B cell (primary cell): ENCODE measurements around the gene ZNF469. TPM values are rescaled to one million over a fixed set of nuclear protein-coding genes. Genes with fewer than 3 reads are reported as not detected.

ENCODE experiments used
- ATAC-seq: fragments of 200-7000 bp; cut with Tn5 transposase; one replicate; pipeline ENCODE4 v1.10.0; 2021; ENCODE audit warnings: low read depth, mild to moderate bottlenecking, moderate number of reproducible peaks, moderate library complexity
- CTCF ChIA-PET: fragments of 350-600 bp; sonication (Branson Sonifier 250); formaldehyde crosslinking; loops from one replicate; lab custom pipeline; 2021; ENCODE audit warnings: antibody characterized with exemption, inconsistent platforms; lab: Charles Lee
- POLR2A ChIA-PET: fragments of 350-600 bp; sonication (Branson Sonifier 250); formaldehyde crosslinking; loops from one replicate; lab custom pipeline; 2021; ENCODE audit warnings: antibody characterized with exemption; lab: Charles Lee
- DNase-seq: peaks from one replicate; pipeline ENCODE4 v3.0.0; 2013
- H2AFZ ChIP-seq: 2 replicates; pipeline ENCODE4 v1.6.1; 2012; ENCODE audit warnings: mild to moderate bottlenecking, low read depth, low read length; ENCODE audit not compliant: insufficient read depth, poor library complexity, severe bottlenecking
- H3K27ac ChIP-seq, 2 donors: 1 replicate in 1 of 2; 2 replicates in 1 of 2; pipeline ENCODE4 v1.5.1; 2012 to 2013; ENCODE audit warnings: low read length in 2 of 2, mild to moderate bottlenecking in 2 of 2, moderate library complexity in 1 of 2
- H3K27me3 ChIP-seq, 4 experiments: fragments of 200-600 bp in 1 of 4; sonication (generic) in 1 of 4; replicated peaks in 1 of 4; 1 replicate in 2 of 4; 2 replicates in 2 of 4; pipeline versions ENCODE4 v1.6.1 to v1.7.0; 2013 to 2016; ENCODE audit warnings: low read length in 3 of 4, mild to moderate bottlenecking in 2 of 4, mixed read lengths in 1 of 4, moderate library complexity in 1 of 4; ENCODE audit not compliant: insufficient read depth in 4 of 4, control insufficient read depth in 3 of 4; ENCODE audit errors: control extremely low read depth in 1 of 4
- H3K36me3 ChIP-seq, 2 experiments: replicated peaks in 1 of 2; 1 replicate in 1 of 2; 2 replicates in 1 of 2; pipeline versions ENCODE4 v1.6.1 to v1.7.1; 2013; ENCODE audit warnings: low read length in 1 of 2; ENCODE audit not compliant: insufficient read depth in 2 of 2, control insufficient read depth in 1 of 2; ENCODE audit errors: control extremely low read depth in 1 of 2, extremely low read depth in 1 of 2
- H3K4me1 ChIP-seq, 2 donors: fragments of 200-600 bp in 1 of 2; sonication (generic) in 1 of 2; 1 replicate in 1 of 2; 2 replicates in 1 of 2; pipeline versions ENCODE4 v1.5.1 to v1.6.1; 2013 to 2017; ENCODE audit warnings: low read length in 2 of 2; ENCODE audit not compliant: control insufficient read depth in 2 of 2, insufficient read depth in 2 of 2
- H3K4me2 ChIP-seq: replicated peaks from 2 replicates; pipeline ENCODE3; 2012; ENCODE audit warnings: mild to moderate bottlenecking, low read depth, low read length; ENCODE audit not compliant: poor library complexity, severe bottlenecking
- H3K4me3 ChIP-seq, 5 experiments: fragments of 200-600 bp in 1 of 5; sonication (generic) in 1 of 5; 1 replicate in 3 of 5; 2 replicates in 2 of 5; pipeline versions ENCODE4 v1.5.1 to v1.7.0; 2011 to 2016; ENCODE audit warnings: low read length in 4 of 5, mild to moderate bottlenecking in 4 of 5, low read depth in 2 of 5, control low read depth in 1 of 5, moderate library complexity in 1 of 5; ENCODE audit not compliant: insufficient read depth in 1 of 5; ENCODE audit errors: control extremely low read depth in 1 of 5, extremely low read depth in 1 of 5
- H3K79me2 ChIP-seq: fragments of 200-600 bp; sonication (generic); one replicate; pipeline ENCODE4 v1.6.0; 2016; ENCODE audit warnings: low read length; ENCODE audit not compliant: control insufficient read depth, insufficient read depth
- H3K9ac ChIP-seq: fragments of 200-600 bp; sonication (generic); 2 replicates; pipeline ENCODE4 v1.6.1; 2017; ENCODE audit warnings: mild to moderate bottlenecking, low read length, moderate library complexity
- H3K9me3 ChIP-seq, 3 donors: one replicate each; pipeline versions ENCODE4 v1.6.1 to v1.7.1; 2013; ENCODE audit warnings: low read length in 2 of 3; ENCODE audit not compliant: control insufficient read depth in 2 of 3, insufficient read depth in 1 of 3; ENCODE audit errors: control extremely low read depth in 1 of 3
- H4K20me1 ChIP-seq: 2 replicates; pipeline ENCODE4 v1.6.0; 2012; ENCODE audit warnings: mild to moderate bottlenecking, low read length; ENCODE audit not compliant: insufficient read depth, control insufficient read depth, poor library complexity, severe bottlenecking
- H3K27ac Mint-ChIP-seq: one replicate; pipeline ENCODE4 v1.8.0; 2021; ENCODE audit warnings: mixed read lengths
- H3K27me3 Mint-ChIP-seq: one replicate; pipeline ENCODE4 v1.8.0; 2021; ENCODE audit warnings: mixed read lengths
- H3K4me1 Mint-ChIP-seq: one replicate; pipeline ENCODE4 v1.8.0; 2021; ENCODE audit warnings: mixed read lengths
- H3K4me3 Mint-ChIP-seq: one replicate; pipeline ENCODE4 v1.8.0; 2021; ENCODE audit warnings: mixed read lengths
- H3K9me3 Mint-ChIP-seq: one replicate; pipeline ENCODE4 v1.8.0; 2022; ENCODE audit warnings: mixed read lengths; ENCODE audit not compliant: insufficient read depth
- CTCF ChIP-seq: fragments of 200-600 bp; IDR thresholded peaks from one replicate; pipeline ENCODE4 v1.8.0; 2022; ENCODE audit warnings: antibody characterized with exemption, mild to moderate bottlenecking
- EZH2 ChIP-seq: IDR thresholded peaks from 2 replicates; pipeline ENCODE4 v1.6.1; 2012; ENCODE audit warnings: borderline replicate concordance, low read depth, mild to moderate bottlenecking, moderate library complexity, low read length; ENCODE audit not compliant: insufficient read depth, poor library complexity, severe bottlenecking
- WGBS: methylation state at CpG from one replicate; pipeline ENCODE4 v1.1.5; 2013; ENCODE audit warnings: missing lambda C conversion rate; ENCODE audit not compliant: insufficient coverage; 5-methylcytosine and 5-hydroxymethylcytosine counted together
- intact Hi-C: fragments of 100-400 bp; cut with micrococcal nuclease; formaldehyde crosslinking; loops from one replicate; pipeline ENCODE4 v1.10.0; 2022
- polyA plus RNA-seq: library from polyadenylated mRNA; depleted of rRNA; stranded (reverse); fragments of >200 nt; gene quantifications from 2 replicates; pipeline ENCODE4 v1.2.3, GENCODE V29; 2012
- total RNA-seq, 2 donors: library from RNA; stranded (reverse); fragments of 120-200 nt in 1 of 2; gene quantifications; 1 replicate in 1 of 2; 2 replicates in 1 of 2; pipeline versions ENCODE4 v1.2.3 to v1.2.4, GENCODE V29; 2013 to 2022

Gene ZNF469
- total and polyA plus RNA-seq, 2 donors (not counting 1 experiment from before 2014, with no cell fraction given): 0.25 to 5.9 TPM

GRCh38 chr16:88407807-88408206, 25.0 kb downstream of the ZNF469 start:
- TF ChIP-seq CTCF: no peak
- Mint-ChIP-seq H3K9me3 (no peaks in the 10 kb centered on the region), H3K4me3 (no peak overlapping the region), H3K27me3 (peaks cover 4% of the 10 kb centered on the region), H3K4me1 (peaks cover 4% of the 10 kb centered on the region), H3K27ac (no peak overlapping the region)
- H3K79me2 ChIP-seq: no peaks in the 10 kb centered on the region
- POLR2A ChIA-PET: no interaction called here
- no peak overlapping the region for H3K4me2 ChIP-seq
- peaks cover 0 to 2% (median 0%) of the 10 kb centered on the region in 4 experiments for H3K27me3 ChIP-seq
- ATAC-seq (no peak), DNase-seq (no peak)
- H2AFZ ChIP-seq: no peak overlapping the region
- no peaks in the 10 kb centered on the region for H4K20me1 ChIP-seq
- CTCF ChIA-PET: no interaction called here
- H3K36me3 ChIP-seq: no peaks in the 10 kb centered on the region
- H3K4me3 ChIP-seq: no peak overlapping the region
- 7% methylated on average over 4 of the region's 5 CpGs for WGBS
- H3K4me1 ChIP-seq: no peaks in the 10 kb centered on the region
- intact Hi-C loops: no loop called here
- H3K9me3 ChIP-seq: no peaks in the 10 kb centered on the region
- H3K27ac ChIP-seq: no peak overlapping the region
- H3K9ac ChIP-seq: no peak overlapping the region

GRCh38 chr16:88408561-88409142, 25.9 kb downstream of the ZNF469 start:
- peaks cover 4% of the 10 kb centered on the region for H3K4me1 Mint-ChIP-seq
- H3K27ac ChIP-seq: no peak overlapping the region
- no peaks in the 10 kb centered on the region for H3K9me3 ChIP-seq
- no peak overlapping the region for H3K4me3 Mint-ChIP-seq
- no peaks in the 10 kb centered on the region for H3K79me2 ChIP-seq
- DNase-seq: no peak
- WGBS: 92% methylated on average over 10 of the region's 15 CpGs
- H3K9me3 Mint-ChIP-seq: no peaks in the 10 kb centered on the region
- no peak overlapping the region for H3K4me2 ChIP-seq
- ChIA-PET POLR2A (no interaction called here), CTCF (no interaction called here)
- H3K27me3 ChIP-seq: peaks cover 0 to 2% (median 0%) of the 10 kb centered on the region in 4 experiments
- H3K27me3 Mint-ChIP-seq: peaks cover 4% of the 10 kb centered on the region
- H4K20me1 ChIP-seq: no peaks in the 10 kb centered on the region
- H3K27ac Mint-ChIP-seq: no peak overlapping the region
- H3K36me3 ChIP-seq: no peaks in the 10 kb centered on the region
- no peak overlapping the region for H3K4me3 ChIP-seq
- H2AFZ ChIP-seq: no peak overlapping the region
- intact Hi-C loops: no loop called here
- no peak for TF ChIP-seq EZH2
- no peak for TF ChIP-seq CTCF
- ATAC-seq: no peak
- no peaks in the 10 kb centered on the region for H3K4me1 ChIP-seq
- H3K9ac ChIP-seq: no peak overlapping the region
